A549 (cell line): ENCODE measurements around the gene DAPL1. TPM values are rescaled to one million over a fixed set of nuclear protein-coding genes. Genes with fewer than 3 reads are reported as not detected.

Experiments used
- ATAC-seq, 2 experiments: fragments of 200-7000 bp in 1 of 2; fragments of >200 bp in 1 of 2; cut with Nextera tagmentation in 1 of 2; cut with Tn5 transposase in 1 of 2; 3 replicates each; pipeline versions ENCODE4 v1.8.0 to v1.9.1; 2018 to 2020; ENCODE audit warnings: mild to moderate bottlenecking in 1 of 2, moderate library complexity in 1 of 2
- CTCF ChIA-PET: fragments of 300-600 bp; sonication (Branson Sonifier 250); formaldehyde crosslinking; extraction: SDS; loops from one replicate; lab custom pipeline; 2021; ENCODE audit warnings: antibody characterized with exemption, inconsistent platforms; lab: Yijun Ruan, JAX
- POLR2A ChIA-PET: fragments of 350-600 bp; formaldehyde crosslinking; extraction: SDS; loops from one replicate; lab custom pipeline; 2021; ENCODE audit warnings: antibody characterized with exemption, inconsistent platforms; lab: Yijun Ruan, JAX
- DNase-seq, 2 experiments: peaks; one replicate each; pipeline versions ENCODE4 v3.0.0 to v3.0.0-alpha.2; 2011 to 2016; ENCODE audit warnings: low read depth in 1 of 2, low spot score in 1 of 2
- FAIRE-seq: peaks from 2 replicates; lab custom pipeline; 2011; peaks lifted over from hg19 to GRCh38; lab: Jason Lieb, UNC
- H3K27ac ChIP-seq, 2 experiments: fragments of >200 bp; sonication (Bioruptor Twin); formaldehyde crosslinking; 3 replicates each; pipeline ENCODE4 v1.5.1; 2016 to 2017
- H3K4me1 ChIP-seq: fragments of >200 bp; sonication (Bioruptor Twin); formaldehyde crosslinking; 3 replicates; pipeline ENCODE4 v1.6.1; 2016
- H3K4me2 ChIP-seq: fragments of >200 bp; sonication (Bioruptor Twin); formaldehyde crosslinking; 3 replicates; pipeline ENCODE4 v1.6.1; 2016
- H3K4me3 ChIP-seq: fragments of >200 bp; sonication (Bioruptor Twin); formaldehyde crosslinking; 3 replicates; pipeline ENCODE4 v1.5.1; 2016
- H3K9me3 ChIP-seq: fragments of >200 bp; sonication (Bioruptor Twin); formaldehyde crosslinking; 3 replicates; pipeline ENCODE4 v1.6.1; 2016
- BHLHE40 ChIP-seq: IDR thresholded peaks from 2 replicates; pipeline ENCODE4 v1.6.1; 2012; ENCODE audit warnings: low read depth, low read length, inconsistent platforms
- CBX2 ChIP-seq: fragments of 200-600 bp; sonication (generic); IDR thresholded peaks from 2 replicates; pipeline ENCODE4 v1.6.1; 2016; ENCODE audit warnings: low read depth, mild to moderate bottlenecking, borderline replicate concordance
- CBX8 ChIP-seq: fragments of 200-600 bp; sonication (generic); IDR thresholded peaks from 2 replicates; pipeline ENCODE4 v1.6.1; 2016
- ESRRA ChIP-seq: fragments of 150-350 bp; IDR thresholded peaks from 2 replicates; pipeline ENCODE4 v1.6.1; 2014; ENCODE audit warnings: mild to moderate bottlenecking, low read length, borderline replicate concordance
- FOSL2 ChIP-seq, 2 experiments: fragments of 450-650 bp in 1 of 2; fragments of >200 bp in 1 of 2; sonication (Bioruptor Twin) in 1 of 2; formaldehyde crosslinking; IDR thresholded peaks; 2 replicates each; pipeline versions ENCODE4 v1.5.0 to v1.6.1; 2016 to 2020; ENCODE audit warnings: mild to moderate bottlenecking in 1 of 2, moderate library complexity in 1 of 2
- HDAC2 ChIP-seq: fragments of 200-600 bp; sonication (generic); IDR thresholded peaks from 2 replicates; pipeline ENCODE4 v1.6.1; 2016
- JUNB ChIP-seq: fragments of >200 bp; sonication (Bioruptor Twin); formaldehyde crosslinking; IDR thresholded peaks from 2 replicates; pipeline ENCODE4 v1.6.1; 2016
- KDM1A ChIP-seq: fragments of 200-600 bp; sonication (generic); IDR thresholded peaks from 2 replicates; pipeline ENCODE4 v1.6.1; 2016; ENCODE audit warnings: low read depth, mild to moderate bottlenecking
- KDM5A ChIP-seq: fragments of 200-600 bp; sonication (generic); IDR thresholded peaks from 2 replicates; pipeline ENCODE4 v1.6.1; 2016; ENCODE audit warnings: antibody characterized with exemption, mild to moderate bottlenecking
- POLR2A ChIP-seq: IDR thresholded peaks from 2 replicates; pipeline ENCODE4 v1.6.1; 2012; ENCODE audit warnings: mild to moderate bottlenecking, low read length
- SMC3 ChIP-seq: fragments of >200 bp; sonication (Bioruptor Twin); formaldehyde crosslinking; IDR thresholded peaks from 3 replicates; pipeline ENCODE4 v1.6.1; 2018; ENCODE audit warnings: inconsistent platforms
- SREBF2 ChIP-seq: fragments of 450-650 bp; IDR thresholded peaks from 2 replicates; pipeline ENCODE4 v1.6.1; 2014; ENCODE audit warnings: mild to moderate bottlenecking, moderate library complexity
- ZNF302 ChIP-seq: fragments of 250-450 bp; sonication (Bioruptor Pico); IDR thresholded peaks from 2 replicates; pipeline ENCODE4 v1.9.0; 2021; ENCODE audit warnings: inconsistent platforms, mild to moderate bottlenecking, moderate library complexity
- WGBS: methylation state at CpG from one replicate; pipeline ENCODE4 v1.1.6; 2017; ENCODE audit errors: missing lambda C conversion rate; 5-methylcytosine and 5-hydroxymethylcytosine counted together
- polyA plus RNA-seq, 4 experiments: library from polyadenylated mRNA; depleted of rRNA in 3 of 4; stranded (reverse); fragments of >200 nt; fragmentation: RNase III in 1 of 4; extraction: RNeasy Plus Mini Kit Qiagen cat#74134 plus additional on column Dnase treatment in 1 of 4; gene quantifications; 2 replicates in 3 of 4; 3 replicates in 1 of 4; pipeline ENCODE4 v1.2.3, GENCODE V29; 2011 to 2017
- TF ChIP-seq, protein P1 (sequence below): fragments of >200 bp; sonication (Bioruptor Twin); formaldehyde crosslinking; IDR thresholded peaks from 2 replicates; pipeline ENCODE4 v1.6.1; 2016
- TF ChIP-seq, protein P2 (sequence below): fragments of 200-600 bp; sonication (generic); IDR thresholded peaks from 2 replicates; pipeline ENCODE4 v1.6.1; 2016; ENCODE audit warnings: antibody characterized with exemption, mild to moderate bottlenecking, moderate library complexity
- TF ChIP-seq, protein P3 (sequence below): fragments of >200 bp; sonication (Bioruptor Twin); formaldehyde crosslinking; IDR thresholded peaks from 3 replicates; pipeline ENCODE4 v1.5.1; 2016
- TF ChIP-seq, protein P4 (sequence below): IDR thresholded peaks from 2 replicates; pipeline ENCODE4 v1.6.1; 2012

The DAPL1 gene
- polyA plus RNA-seq, 2 of the 4 experiments (the other 2 are of a cell fraction): not detected

DNA sequence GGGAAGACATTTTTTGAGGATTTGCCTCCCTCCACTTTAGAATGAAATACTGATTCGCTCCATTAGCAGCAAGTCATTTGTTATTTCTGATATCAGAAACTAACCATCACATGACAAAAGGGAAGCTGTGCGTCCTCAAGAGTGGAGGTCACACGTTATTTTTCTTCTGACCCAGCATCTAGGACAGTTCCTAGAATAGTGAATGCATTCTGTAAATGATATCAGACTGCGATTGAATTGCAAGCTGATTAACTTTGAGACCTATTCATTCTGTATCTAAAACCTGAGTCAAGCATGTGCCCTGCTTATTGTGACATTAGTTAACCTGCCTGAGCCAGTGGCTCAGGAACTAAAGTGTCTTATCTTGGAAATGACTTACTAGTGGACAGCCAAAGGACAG is 10.1 kb downstream of the DAPL1 start:
- TF ChIP-seq, protein P1, sequence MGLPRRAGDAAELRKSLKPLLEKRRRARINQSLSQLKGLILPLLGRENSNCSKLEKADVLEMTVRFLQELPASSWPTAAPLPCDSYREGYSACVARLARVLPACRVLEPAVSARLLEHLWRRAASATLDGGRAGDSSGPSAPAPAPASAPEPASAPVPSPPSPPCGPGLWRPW: no peak
- TF ChIP-seq BHLHE40: no peak
- no peak for TF ChIP-seq JUNB
- TF ChIP-seq ZNF302 (CRISPR knock-in tag): no peak
- no peak for TF ChIP-seq SMC3
- TF ChIP-seq, protein P2, sequence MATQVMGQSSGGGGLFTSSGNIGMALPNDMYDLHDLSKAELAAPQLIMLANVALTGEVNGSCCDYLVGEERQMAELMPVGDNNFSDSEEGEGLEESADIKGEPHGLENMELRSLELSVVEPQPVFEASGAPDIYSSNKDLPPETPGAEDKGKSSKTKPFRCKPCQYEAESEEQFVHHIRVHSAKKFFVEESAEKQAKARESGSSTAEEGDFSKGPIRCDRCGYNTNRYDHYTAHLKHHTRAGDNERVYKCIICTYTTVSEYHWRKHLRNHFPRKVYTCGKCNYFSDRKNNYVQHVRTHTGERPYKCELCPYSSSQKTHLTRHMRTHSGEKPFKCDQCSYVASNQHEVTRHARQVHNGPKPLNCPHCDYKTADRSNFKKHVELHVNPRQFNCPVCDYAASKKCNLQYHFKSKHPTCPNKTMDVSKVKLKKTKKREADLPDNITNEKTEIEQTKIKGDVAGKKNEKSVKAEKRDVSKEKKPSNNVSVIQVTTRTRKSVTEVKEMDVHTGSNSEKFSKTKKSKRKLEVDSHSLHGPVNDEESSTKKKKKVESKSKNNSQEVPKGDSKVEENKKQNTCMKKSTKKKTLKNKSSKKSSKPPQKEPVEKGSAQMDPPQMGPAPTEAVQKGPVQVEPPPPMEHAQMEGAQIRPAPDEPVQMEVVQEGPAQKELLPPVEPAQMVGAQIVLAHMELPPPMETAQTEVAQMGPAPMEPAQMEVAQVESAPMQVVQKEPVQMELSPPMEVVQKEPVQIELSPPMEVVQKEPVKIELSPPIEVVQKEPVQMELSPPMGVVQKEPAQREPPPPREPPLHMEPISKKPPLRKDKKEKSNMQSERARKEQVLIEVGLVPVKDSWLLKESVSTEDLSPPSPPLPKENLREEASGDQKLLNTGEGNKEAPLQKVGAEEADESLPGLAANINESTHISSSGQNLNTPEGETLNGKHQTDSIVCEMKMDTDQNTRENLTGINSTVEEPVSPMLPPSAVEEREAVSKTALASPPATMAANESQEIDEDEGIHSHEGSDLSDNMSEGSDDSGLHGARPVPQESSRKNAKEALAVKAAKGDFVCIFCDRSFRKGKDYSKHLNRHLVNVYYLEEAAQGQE: no peak
- no peak for TF ChIP-seq SREBF2
- no peak for TF ChIP-seq KDM1A
- no peak for TF ChIP-seq HDAC2
- no peak for TF ChIP-seq FOSL2 (IDR thresholded peaks at IDR 0.05)
- no peak for TF ChIP-seq FOSL2 (CRISPR knock-in tag; IDR thresholded peaks at IDR 0.05)
- TF ChIP-seq, protein P3, sequence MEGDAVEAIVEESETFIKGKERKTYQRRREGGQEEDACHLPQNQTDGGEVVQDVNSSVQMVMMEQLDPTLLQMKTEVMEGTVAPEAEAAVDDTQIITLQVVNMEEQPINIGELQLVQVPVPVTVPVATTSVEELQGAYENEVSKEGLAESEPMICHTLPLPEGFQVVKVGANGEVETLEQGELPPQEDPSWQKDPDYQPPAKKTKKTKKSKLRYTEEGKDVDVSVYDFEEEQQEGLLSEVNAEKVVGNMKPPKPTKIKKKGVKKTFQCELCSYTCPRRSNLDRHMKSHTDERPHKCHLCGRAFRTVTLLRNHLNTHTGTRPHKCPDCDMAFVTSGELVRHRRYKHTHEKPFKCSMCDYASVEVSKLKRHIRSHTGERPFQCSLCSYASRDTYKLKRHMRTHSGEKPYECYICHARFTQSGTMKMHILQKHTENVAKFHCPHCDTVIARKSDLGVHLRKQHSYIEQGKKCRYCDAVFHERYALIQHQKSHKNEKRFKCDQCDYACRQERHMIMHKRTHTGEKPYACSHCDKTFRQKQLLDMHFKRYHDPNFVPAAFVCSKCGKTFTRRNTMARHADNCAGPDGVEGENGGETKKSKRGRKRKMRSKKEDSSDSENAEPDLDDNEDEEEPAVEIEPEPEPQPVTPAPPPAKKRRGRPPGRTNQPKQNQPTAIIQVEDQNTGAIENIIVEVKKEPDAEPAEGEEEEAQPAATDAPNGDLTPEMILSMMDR: no peak
- TF ChIP-seq, protein P4, sequence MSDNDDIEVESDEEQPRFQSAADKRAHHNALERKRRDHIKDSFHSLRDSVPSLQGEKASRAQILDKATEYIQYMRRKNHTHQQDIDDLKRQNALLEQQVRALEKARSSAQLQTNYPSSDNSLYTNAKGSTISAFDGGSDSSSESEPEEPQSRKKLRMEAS: no peak
- TF ChIP-seq KDM5A: no peak
- TF ChIP-seq CBX8: no peak
- no peak for TF ChIP-seq CBX2
- no peak for DNase-seq
- no peaks in the 10 kb centered on the region for H3K4me1 ChIP-seq
- no peaks in the 10 kb centered on the region for H3K9me3 ChIP-seq
- WGBS: 70% methylated on average over 4 of the region's 4 CpGs
- ChIA-PET POLR2A (no interaction called here), CTCF (no interaction called here)
- FAIRE-seq: no peak
- ATAC-seq: no peak
- H3K4me3 ChIP-seq: no peak overlapping the region
- no peak overlapping the region for H3K27ac ChIP-seq
- H3K4me2 ChIP-seq: no peak overlapping the region

DNA sequence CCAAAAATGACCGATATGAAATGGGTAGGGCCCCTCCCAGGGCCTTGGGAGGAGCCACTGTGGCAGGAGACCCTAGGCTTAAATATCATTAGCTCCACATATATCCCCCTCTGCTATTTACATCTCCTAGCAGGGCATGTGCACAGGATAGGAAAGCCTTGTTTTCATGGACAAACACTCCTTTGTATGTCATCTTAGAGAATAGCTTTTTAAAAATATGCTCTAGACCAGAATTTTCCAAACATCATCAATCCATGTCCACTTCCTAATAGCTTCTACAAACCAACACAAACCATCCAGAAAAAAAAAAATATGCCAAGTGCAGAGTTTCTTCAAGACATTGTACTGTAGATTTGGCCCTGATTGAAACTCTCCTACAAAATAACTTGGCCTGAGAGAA is 10.8 kb downstream of the DAPL1 start:
- FAIRE-seq (no peak), DNase-seq (no peak), ATAC-seq (no peak)
- H3K4me3 ChIP-seq: no peak overlapping the region
- H3K4me2 ChIP-seq: no peak overlapping the region
- no peaks in the 10 kb centered on the region for H3K9me3 ChIP-seq
- ChIA-PET POLR2A (no interaction called here), CTCF (no interaction called here)
- 0% methylated on average over 1 of the region's 1 CpG for WGBS
- no peak overlapping the region for H3K27ac ChIP-seq
- TF ChIP-seq JUNB (no peak), ESRRA (no peak)
- TF ChIP-seq, protein P4: no peak
- H3K4me1 ChIP-seq: no peaks in the 10 kb centered on the region

DNA sequence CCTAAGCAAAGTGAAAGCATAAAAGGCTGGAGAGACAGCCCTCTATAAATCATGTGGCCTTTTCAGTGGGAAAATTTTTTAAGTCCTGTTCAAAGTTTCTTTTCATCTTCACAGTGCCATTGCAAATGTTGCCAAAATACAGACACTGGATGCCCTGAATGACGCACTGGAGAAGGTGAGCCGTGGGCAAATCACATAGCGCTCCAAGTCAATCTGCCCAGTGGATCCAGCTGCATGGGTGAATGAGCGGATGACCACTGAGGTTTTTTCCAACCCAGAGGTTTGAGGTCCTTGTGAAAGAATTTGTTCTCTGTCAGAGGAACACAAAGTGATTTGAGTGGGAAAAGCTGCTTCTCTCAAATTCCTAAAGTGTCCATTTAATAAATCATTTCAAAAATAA is 11.8 kb downstream of the DAPL1 start:
- ATAC-seq (no peak), DNase-seq (no peak), FAIRE-seq (no peak)
- ChIA-PET POLR2A (no interaction called here), CTCF (no interaction called here)
- WGBS: 79% methylated on average over 4 of the region's 4 CpGs
- Histone ChIP-seq H3K4me3 (no peak overlapping the region), H3K9me3 (no peaks in the 10 kb centered on the region), H3K4me1 (no peaks in the 10 kb centered on the region), H3K4me2 (no peak overlapping the region), H3K27ac (no peak overlapping the region)
- TF ChIP-seq ZNF302 (CRISPR knock-in tag): no peak
- no peak for TF ChIP-seq POLR2A
